HepG2 (cell line): ENCODE results near the gene PIEZO1. TPM values are rescaled to one million over a fixed set of nuclear protein-coding genes. Genes with fewer than 3 reads are reported as not detected.

ENCODE experiments used
- ATAD3A ChIP-seq: sonication (generic); formaldehyde crosslinking; IDR thresholded peaks from 2 replicates; pipeline ENCODE4 v1.4.0; 2020; ENCODE audit warnings: missing genetic modification reagents
- CAMTA2 ChIP-seq: sonication (generic); formaldehyde crosslinking; IDR thresholded peaks from 2 replicates; pipeline ENCODE4 v1.4.0; 2020; ENCODE audit warnings: mild to moderate bottlenecking, missing genetic modification reagents, borderline replicate concordance
- ISL2 ChIP-seq: sonication (generic); formaldehyde crosslinking; IDR thresholded peaks from 2 replicates; pipeline ENCODE4 v1.5.0; 2020; ENCODE audit warnings: missing genetic modification reagents
- NRL ChIP-seq: sonication (generic); formaldehyde crosslinking; IDR thresholded peaks from 2 replicates; pipeline ENCODE4 v1.5.0; 2020; ENCODE audit warnings: missing genetic modification reagents, mild to moderate bottlenecking, moderate library complexity, borderline replicate concordance
- SRSF4 ChIP-seq: fragments of 200-400 bp; formaldehyde crosslinking; IDR thresholded peaks from one replicate; pipeline ENCODE4 v1.6.1; 2018; ENCODE audit warnings: mild to moderate bottlenecking, low read depth, low read length, moderate library complexity; ENCODE audit not compliant: poor library complexity, severe bottlenecking
- ZBTB38 ChIP-seq: sonication (generic); formaldehyde crosslinking; IDR thresholded peaks from 2 replicates; pipeline ENCODE4 v1.5.1; 2020; ENCODE audit warnings: mild to moderate bottlenecking, missing genetic modification reagents
- ZC3H4 ChIP-seq: sonication (generic); formaldehyde crosslinking; IDR thresholded peaks from 2 replicates; pipeline ENCODE4 v1.4.0; 2020; ENCODE audit warnings: missing genetic modification reagents, borderline replicate concordance
- ZFP82 ChIP-seq: sonication (generic); formaldehyde crosslinking; IDR thresholded peaks from 2 replicates; pipeline ENCODE4 v1.5.1; 2020; ENCODE audit warnings: mild to moderate bottlenecking, missing genetic modification reagents, borderline replicate concordance
- ZMYM3 ChIP-seq: sonication (generic); formaldehyde crosslinking; IDR thresholded peaks from 2 replicates; pipeline ENCODE4 v1.5.1; 2020; ENCODE audit warnings: mild to moderate bottlenecking, missing genetic modification reagents
- ZNF350 ChIP-seq: sonication (generic); formaldehyde crosslinking; IDR thresholded peaks from 2 replicates; pipeline ENCODE4 v1.4.0; 2020; ENCODE audit warnings: mild to moderate bottlenecking, low read depth, missing genetic modification reagents, borderline replicate concordance
- ZNF44 ChIP-seq: sonication (generic); formaldehyde crosslinking; IDR thresholded peaks from 2 replicates; pipeline ENCODE4 v1.5.1; 2020; ENCODE audit warnings: mild to moderate bottlenecking, missing genetic modification reagents
- ZNF484 ChIP-seq: sonication (generic); formaldehyde crosslinking; IDR thresholded peaks from 2 replicates; pipeline ENCODE4 v1.5.1; 2020; ENCODE audit warnings: mild to moderate bottlenecking, low read depth, missing genetic modification reagents, borderline replicate concordance
- ZNF496 ChIP-seq: sonication (generic); formaldehyde crosslinking; IDR thresholded peaks from 2 replicates; pipeline ENCODE4 v1.8.1; 2023; ENCODE audit warnings: mild to moderate bottlenecking, moderate library complexity, missing genetic modification reagents; ENCODE audit not compliant: insufficient replicate concordance
- ZNF552 ChIP-seq: sonication (generic); formaldehyde crosslinking; IDR thresholded peaks from 2 replicates; pipeline ENCODE4 v1.9.0; 2022; ENCODE audit warnings: missing genetic modification reagents, mild to moderate bottlenecking, borderline replicate concordance
- ZNF629 ChIP-seq: sonication (generic); formaldehyde crosslinking; conservative IDR thresholded peaks from 2 replicates; pipeline ENCODE4 v1.5.0; 2020; ENCODE audit warnings: missing genetic modification reagents
- ZNF772 ChIP-seq: sonication (generic); formaldehyde crosslinking; IDR thresholded peaks from 2 replicates; pipeline ENCODE4 v1.5.0; 2020; ENCODE audit warnings: mild to moderate bottlenecking, missing genetic modification reagents
- polyA plus RNA-seq, 8 experiments: library from polyadenylated mRNA; depleted of rRNA in 3 of 8; stranded (reverse) in 7 of 8; unstranded in 1 of 8; fragments of >200 nt; fragmentation: Illumina TruSeq in 4 of 8; extraction: Trizol in 4 of 8; gene quantifications; 2 replicates each; pipeline versions ENCODE4 v1.2.1 to v1.2.3, GENCODE V29; 2011 to 2016; ENCODE audit warnings: low read depth in 4 of 8, missing spikeins in 1 of 8, mixed read lengths in 1 of 8; ENCODE audit not compliant: insufficient read depth in 1 of 8
- total RNA-seq, 5 experiments: library from RNA; depleted of rRNA; stranded (reverse); fragments of >200 nt; fragmentation: Illumina TruSeq; extraction: Trizol; gene quantifications; 2 replicates each; pipeline ENCODE4 v1.2.3, GENCODE V29; 2016; ENCODE audit warnings: low read depth in 1 of 5
- TF ChIP-seq, protein P1 (sequence below): fragments of 450-650 bp; IDR thresholded peaks from 2 replicates; pipeline ENCODE4 v1.6.1; 2017; ENCODE audit warnings: mild to moderate bottlenecking
- TF ChIP-seq, protein P2 (sequence below): IDR thresholded peaks from 2 replicates; pipeline ENCODE4 v1.6.1; 2018; ENCODE audit warnings: missing genetic modification reagents
- TF ChIP-seq, protein P3 (sequence below), 2 experiments: fragments of 450-650 bp in 1 of 2; sonication (generic) in 1 of 2; formaldehyde crosslinking; IDR thresholded peaks; 2 replicates each; pipeline versions ENCODE4 v1.5.0 to v1.8.0; 2020 to 2022; ENCODE audit warnings: mild to moderate bottlenecking in 1 of 2, missing genetic modification reagents in 1 of 2
- TF ChIP-seq, protein P4 (sequence below): sonication (generic); formaldehyde crosslinking; IDR thresholded peaks from 2 replicates; pipeline ENCODE4 v1.5.0; 2020; ENCODE audit warnings: mild to moderate bottlenecking, missing genetic modification reagents, borderline replicate concordance
- TF ChIP-seq, protein P5 (sequence below): sonication (generic); formaldehyde crosslinking; IDR thresholded peaks from 2 replicates; pipeline ENCODE4 v1.4.0; 2020; ENCODE audit warnings: mild to moderate bottlenecking, missing genetic modification reagents

PIEZO1 gene
- total and polyA plus RNA-seq, 2 of the 13 experiments (the other 11 are each of a cell fraction or from before 2014, with no cell fraction given), result 67.9 to 85.0 TPM

DNA sequence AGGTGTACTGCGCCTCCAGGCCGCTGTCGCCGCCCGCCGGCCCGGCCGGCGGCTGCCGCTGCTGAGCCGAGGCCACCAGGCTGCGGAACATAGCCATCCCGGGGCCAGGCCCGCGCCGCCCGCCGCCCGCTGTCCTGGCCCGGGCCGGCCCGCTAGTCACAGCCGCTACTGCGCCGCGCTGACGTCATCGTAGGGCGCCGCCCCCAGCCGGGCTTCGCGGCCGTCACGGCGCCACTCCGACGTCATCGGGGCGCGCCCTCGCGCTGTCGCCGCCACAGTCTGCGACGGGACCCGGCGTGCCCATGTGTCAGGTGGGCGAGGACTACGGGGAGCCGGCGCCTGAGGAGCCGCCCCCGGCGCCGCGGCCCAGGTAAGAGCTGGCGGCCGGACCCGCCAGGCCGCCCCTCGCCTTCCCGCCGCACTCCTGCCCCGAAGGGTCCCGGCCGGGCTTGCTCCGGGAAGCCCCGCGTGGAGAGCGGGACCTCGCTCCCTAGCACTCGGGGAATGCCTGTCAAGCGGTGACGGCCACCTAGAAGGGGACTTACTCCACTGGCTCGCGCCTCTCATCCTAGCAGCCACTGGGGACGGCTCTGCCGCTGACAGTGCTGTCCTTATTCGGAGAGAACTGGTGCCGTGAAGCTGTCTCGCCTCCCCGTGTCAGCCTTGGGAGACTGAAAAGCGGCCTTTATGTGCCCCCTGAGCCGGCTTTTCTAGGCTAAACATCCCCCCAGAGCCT, 78.6 kb downstream of the PIEZO1 start, which contains the start of the genes CTU2 and RNF166 (continued):
- TF ChIP-seq, protein P1, sequence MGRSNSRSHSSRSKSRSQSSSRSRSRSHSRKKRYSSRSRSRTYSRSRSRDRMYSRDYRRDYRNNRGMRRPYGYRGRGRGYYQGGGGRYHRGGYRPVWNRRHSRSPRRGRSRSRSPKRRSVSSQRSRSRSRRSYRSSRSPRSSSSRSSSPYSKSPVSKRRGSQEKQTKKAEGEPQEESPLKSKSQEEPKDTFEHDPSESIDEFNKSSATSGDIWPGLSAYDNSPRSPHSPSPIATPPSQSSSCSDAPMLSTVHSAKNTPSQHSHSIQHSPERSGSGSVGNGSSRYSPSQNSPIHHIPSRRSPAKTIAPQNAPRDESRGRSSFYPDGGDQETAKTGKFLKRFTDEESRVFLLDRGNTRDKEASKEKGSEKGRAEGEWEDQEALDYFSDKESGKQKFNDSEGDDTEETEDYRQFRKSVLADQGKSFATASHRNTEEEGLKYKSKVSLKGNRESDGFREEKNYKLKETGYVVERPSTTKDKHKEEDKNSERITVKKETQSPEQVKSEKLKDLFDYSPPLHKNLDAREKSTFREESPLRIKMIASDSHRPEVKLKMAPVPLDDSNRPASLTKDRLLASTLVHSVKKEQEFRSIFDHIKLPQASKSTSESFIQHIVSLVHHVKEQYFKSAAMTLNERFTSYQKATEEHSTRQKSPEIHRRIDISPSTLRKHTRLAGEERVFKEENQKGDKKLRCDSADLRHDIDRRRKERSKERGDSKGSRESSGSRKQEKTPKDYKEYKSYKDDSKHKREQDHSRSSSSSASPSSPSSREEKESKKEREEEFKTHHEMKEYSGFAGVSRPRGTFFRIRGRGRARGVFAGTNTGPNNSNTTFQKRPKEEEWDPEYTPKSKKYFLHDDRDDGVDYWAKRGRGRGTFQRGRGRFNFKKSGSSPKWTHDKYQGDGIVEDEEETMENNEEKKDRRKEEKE, result no peak
- no peak for TF ChIP-seq ZNF496 (CRISPR knock-in tag)
- TF ChIP-seq ATAD3A (CRISPR knock-in tag), result no peak
- 0 out of 2 replicates have a peak, but pooled peaks have one; percentile 26 for TF ChIP-seq ZNF629
- no peak for TF ChIP-seq SRSF4
- TF ChIP-seq ZMYM3 (CRISPR knock-in tag), result no peak
- peak; percentile 69; the same call in 1 of the 2 replicates for TF ChIP-seq ZNF772 (CRISPR knock-in tag)
- TF ChIP-seq NRL, result no peak
- TF ChIP-seq, protein P2, sequence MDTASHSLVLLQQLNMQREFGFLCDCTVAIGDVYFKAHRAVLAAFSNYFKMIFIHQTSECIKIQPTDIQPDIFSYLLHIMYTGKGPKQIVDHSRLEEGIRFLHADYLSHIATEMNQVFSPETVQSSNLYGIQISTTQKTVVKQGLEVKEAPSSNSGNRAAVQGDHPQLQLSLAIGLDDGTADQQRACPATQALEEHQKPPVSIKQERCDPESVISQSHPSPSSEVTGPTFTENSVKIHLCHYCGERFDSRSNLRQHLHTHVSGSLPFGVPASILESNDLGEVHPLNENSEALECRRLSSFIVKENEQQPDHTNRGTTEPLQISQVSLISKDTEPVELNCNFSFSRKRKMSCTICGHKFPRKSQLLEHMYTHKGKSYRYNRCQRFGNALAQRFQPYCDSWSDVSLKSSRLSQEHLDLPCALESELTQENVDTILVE (CRISPR knock-in tag), result peak; percentile 80; the same call in 1 of the 2 replicates
- no peak for TF ChIP-seq ZC3H4 (CRISPR knock-in tag)
- TF ChIP-seq ZNF44 (CRISPR knock-in tag), result peak; percentile 43; the same call in 1 of the 2 replicates
- TF ChIP-seq, protein P3, sequence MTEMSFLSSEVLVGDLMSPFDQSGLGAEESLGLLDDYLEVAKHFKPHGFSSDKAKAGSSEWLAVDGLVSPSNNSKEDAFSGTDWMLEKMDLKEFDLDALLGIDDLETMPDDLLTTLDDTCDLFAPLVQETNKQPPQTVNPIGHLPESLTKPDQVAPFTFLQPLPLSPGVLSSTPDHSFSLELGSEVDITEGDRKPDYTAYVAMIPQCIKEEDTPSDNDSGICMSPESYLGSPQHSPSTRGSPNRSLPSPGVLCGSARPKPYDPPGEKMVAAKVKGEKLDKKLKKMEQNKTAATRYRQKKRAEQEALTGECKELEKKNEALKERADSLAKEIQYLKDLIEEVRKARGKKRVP (CRISPR knock-in tag; IDR thresholded peaks at IDR 0.05), result no peak
- TF ChIP-seq, protein P4, sequence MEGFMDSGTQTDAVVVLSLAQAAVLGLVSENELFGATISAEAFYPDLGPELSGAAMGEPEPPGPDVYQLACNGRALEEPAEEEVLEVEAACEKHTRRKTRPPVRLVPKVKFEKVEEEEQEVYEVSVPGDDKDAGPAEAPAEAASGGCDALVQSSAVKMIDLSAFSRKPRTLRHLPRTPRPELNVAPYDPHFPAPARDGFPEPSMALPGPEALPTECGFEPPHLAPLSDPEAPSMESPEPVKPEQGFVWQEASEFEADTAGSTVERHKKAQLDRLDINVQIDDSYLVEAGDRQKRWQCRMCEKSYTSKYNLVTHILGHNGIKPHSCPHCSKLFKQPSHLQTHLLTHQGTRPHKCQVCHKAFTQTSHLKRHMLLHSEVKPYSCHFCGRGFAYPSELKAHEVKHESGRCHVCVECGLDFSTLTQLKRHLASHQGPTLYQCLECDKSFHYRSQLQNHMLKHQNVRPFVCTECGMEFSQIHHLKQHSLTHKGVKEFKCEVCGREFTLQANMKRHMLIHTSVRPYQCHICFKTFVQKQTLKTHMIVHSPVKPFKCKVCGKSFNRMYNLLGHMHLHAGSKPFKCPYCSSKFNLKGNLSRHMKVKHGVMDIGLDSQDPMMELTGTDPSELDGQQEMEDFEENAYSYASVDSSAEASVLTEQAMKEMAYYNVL (CRISPR knock-in tag), result 0 out of 2 replicates have a peak, but pooled peaks have one; percentile 24
- no peak for TF ChIP-seq ISL2
- 0 out of 2 replicates have a peak, but pooled peaks have one; percentile 80 for TF ChIP-seq CAMTA2
- TF ChIP-seq ZNF552 (CRISPR knock-in tag), result peak; percentile 60; the same call in 1 of the 2 replicates
- TF ChIP-seq, protein P5, sequence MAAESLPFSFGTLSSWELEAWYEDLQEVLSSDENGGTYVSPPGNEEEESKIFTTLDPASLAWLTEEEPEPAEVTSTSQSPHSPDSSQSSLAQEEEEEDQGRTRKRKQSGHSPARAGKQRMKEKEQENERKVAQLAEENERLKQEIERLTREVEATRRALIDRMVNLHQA, result no peak
- 0 out of 2 replicates have a peak, but pooled peaks have one; percentile 90 for TF ChIP-seq ZFP82
- TF ChIP-seq ZNF350 (CRISPR knock-in tag), result no peak; the same call in 1 of the 2 replicates
- TF ChIP-seq ZBTB38 (CRISPR knock-in tag), result peak; percentile 92
- no peak for TF ChIP-seq ZNF484 (CRISPR knock-in tag)
